Kidney capillary endothelial cell (primary cell): ENCODE measurements around the gene PLD6.
"Not testable (repeated sequence)": the region's sequence is repeated elsewhere in the genome, so short reads cannot be mapped to it uniquely, and the experiment has no call there.

Source experiments
- DNase-seq: peaks from one replicate; pipeline ENCODE4 v3.0.0-alpha.2; 2018; ENCODE audit warnings: low spot score

The PLD6 gene

GRCh38 chr17:17175917-17176316, 30.2 kb downstream of the PLD6 start:
- no peak for DNase-seq

- no peak for DNase-seq
These were observed 30.8 kb downstream of the PLD6 start for GRCh38 chr17:17175340-17175739.

GRCh38 chr17:17173921-17174320, 32.2 kb downstream of the PLD6 start:
- no peak for DNase-seq

DNA sequence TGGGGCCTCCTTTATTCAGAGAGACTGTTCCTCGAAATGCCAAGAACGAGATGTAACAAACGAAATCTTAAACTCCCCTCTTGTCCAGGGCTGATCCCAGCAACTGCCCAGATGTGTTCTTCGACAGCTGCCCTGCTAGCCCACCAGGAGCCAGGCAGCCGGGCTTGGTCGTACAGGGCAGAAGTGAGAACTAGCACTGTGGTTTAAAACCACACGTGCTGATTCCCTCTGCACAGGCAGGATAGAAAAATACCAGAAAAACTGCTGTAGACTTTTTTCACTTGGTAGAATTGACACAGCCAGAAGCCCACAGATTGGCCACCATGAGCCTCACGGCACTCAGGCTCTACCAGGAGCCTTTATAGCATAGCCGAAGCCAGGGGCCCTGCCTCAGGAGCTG, 33.1 kb downstream of the PLD6 start:
- DNase-seq = no peak

DNA sequence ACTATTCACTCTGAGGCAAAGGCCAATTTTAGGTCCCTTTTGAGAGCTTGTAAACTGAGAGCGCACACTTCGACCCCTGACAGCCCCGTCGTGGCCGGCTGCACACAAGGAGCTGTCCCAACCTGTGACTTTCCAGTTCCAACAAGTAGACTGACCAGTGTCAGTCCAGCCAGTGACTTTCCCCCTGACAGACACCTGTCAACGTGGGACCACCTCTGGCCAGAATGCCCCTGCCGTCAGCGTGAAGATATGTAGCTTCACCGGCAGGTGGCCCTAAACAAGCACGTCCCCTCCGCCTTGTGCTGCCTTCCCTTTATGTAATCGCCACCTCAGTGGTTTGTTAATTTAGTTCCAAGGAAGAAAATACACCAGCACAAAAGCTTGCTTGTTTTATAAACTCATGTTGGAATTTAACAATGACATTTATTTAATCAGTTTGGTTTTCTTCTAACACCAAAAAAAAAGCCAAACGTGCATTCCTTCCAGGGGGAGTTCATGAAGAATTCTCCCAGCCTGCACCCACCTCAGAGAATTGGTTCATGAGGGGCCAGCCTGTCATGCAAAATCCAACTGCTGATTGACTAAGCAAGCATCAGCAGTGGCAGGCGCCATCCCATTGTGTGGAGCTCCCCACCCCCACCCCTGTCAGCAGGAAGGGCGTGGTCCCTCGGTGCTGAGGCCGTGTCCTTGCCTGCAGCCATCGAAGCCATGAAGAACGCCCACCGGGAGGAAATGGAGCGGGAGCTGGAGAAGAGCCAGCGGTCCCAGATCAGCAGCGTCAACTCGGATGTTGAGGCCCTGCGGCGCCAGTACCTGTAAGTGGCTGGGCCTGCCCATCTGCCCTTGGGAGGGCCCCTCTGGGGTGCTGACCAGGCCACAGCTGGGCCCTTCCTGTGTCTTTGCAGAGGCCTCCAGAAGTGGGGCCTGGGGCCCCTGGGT, 33.9 kb downstream of the PLD6 start:
- peak; percentile 76 for DNase-seq

DNA sequence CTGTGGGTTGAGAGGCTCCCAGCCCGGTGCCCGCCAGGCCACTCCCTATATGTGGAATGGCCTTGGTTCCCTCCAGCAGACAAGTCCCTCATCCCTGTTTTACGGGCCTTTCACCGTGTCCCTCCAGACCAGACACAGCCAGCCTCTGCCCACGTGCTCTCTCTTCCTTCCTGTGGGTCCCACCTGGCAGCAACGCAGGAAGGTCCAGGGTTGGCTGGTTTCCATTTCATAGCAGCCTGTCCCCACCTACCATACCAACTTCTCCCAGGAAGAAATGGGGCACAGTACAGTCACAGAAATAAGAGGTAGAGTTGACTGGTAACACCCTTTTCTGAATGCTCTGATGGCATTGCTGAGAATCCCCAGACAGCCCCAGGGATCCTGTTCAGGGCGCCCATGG, 34.9 kb downstream of the PLD6 start:
- no peak for DNase-seq

- DNase-seq = no peak
These were observed 35.7 kb downstream of the PLD6 start for GRCh38 chr17:17170346-17170985.

- DNase-seq = no peak
These were observed 36.7 kb downstream of the PLD6 start for GRCh38 chr17:17169396-17169795.

GRCh38 chr17:17168401-17168800, 37.7 kb downstream of the PLD6 start:
- DNase-seq = no peak

GRCh38 chr17:17167986-17168385, 38.1 kb downstream of the PLD6 start:
- no peak for DNase-seq

DNA sequence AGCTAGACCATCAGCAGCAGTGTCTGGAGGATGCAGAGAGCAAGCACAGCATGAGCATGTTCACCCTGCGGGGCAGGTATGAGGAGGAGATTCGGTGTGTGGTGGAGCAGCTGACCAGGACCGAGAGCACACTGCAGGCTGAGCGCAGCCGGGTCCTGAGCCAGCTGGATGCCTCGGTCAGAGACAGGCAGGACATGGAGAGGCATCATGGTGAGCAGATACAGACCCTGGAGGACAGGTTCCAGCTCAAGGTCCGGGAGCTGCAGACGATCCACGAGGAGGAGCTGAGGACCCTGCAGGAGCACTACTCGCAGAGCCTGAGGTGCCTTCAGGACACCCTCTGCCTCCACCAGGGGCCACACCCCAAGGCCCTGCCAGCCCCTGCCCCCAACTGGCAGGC, 38.8 kb downstream of the PLD6 start:
- DNase-seq = no peak

DNA sequence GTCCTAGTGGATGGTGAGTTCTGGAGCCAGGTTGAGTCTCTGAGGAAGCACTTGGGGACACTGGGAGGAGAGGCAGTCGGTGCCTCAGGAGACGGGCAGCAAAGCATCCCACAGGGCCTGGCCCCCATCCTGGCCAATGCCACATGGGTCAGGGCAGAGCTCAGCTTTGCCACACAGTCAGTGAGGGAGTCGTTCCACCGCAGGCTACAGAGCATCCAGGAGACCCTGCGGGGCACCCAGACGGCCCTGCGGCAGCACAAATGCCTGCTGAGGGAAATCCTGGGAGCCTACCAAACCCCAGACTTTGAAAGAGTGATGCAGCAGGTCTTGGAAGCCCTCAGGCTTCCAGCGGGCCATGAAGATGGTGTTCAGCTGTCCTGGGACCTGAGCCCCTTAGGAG, 39.7 kb downstream of the PLD6 start:
- DNase-seq = no peak

GRCh38 chr17:17165666-17166308, 40.3 kb downstream of the PLD6 start:
- no peak for DNase-seq

GRCh38 chr17:17164676-17165075, 41.5 kb downstream of the PLD6 start:
- DNase-seq = no peak

GRCh38 chr17:17164156-17164555, 42.0 kb downstream of the PLD6 start:
- DNase-seq = no peak

DNA sequence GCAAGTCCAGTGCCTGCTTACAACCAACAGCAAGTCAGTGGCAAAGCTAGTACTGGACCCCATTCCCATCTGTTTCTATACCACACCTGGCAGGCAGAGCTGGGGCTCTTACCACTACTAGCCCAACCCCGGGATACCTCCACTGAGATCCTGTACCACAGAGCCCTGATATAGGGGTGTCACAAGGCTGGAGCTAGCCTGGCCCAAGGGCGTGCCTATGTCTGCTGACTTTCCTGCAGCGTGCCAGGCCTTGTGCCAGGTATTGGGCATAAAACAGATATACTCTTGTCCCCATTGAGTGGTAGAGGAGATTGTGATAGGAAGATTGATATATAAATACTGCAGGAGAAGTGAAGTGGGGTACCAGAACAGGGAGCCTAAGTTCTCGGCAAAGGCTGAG, 44.4 kb downstream of the PLD6 start:
- no peak for DNase-seq

DNA sequence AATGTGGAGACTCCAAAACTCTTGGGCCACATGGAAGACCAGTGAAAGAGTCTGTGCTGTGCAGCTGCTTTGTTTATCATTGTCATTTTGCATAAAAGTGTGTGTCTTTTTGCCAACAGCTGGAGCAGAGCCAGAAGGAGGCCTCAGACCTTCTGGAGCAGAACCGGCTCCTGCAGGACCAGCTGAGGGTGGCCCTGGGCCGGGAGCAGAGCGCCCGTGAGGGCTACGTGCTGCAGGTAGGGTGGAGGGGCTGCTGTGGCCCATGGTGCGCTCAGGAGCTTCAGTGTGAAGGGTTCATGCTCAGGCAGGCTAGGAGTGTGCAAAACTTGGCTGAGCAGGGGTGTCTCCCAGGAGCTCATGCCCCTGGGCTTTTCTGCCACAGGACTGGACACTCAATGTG, 45.0 kb downstream of the PLD6 start:
- DNase-seq = no peak

DNA sequence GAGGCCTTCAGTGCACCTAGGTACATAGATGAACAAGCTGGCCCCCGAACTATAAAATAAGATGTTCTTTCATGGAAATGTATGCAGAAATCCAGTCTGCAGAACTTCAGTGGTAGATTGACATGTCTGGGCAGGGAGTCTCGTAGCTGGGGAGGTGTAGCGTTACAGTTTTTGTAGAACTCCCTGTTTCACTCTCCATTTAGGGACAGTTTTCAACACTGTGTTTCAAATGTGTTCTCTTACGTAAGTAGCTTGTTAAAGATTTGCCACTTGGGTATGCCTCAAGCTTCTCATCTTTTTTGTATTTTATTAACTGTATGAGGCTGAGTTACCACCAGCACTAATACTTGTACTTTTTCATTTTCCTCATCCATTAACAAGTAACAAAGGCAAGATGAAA, 46.6 kb downstream of the PLD6 start:
- no peak for DNase-seq

DNA sequence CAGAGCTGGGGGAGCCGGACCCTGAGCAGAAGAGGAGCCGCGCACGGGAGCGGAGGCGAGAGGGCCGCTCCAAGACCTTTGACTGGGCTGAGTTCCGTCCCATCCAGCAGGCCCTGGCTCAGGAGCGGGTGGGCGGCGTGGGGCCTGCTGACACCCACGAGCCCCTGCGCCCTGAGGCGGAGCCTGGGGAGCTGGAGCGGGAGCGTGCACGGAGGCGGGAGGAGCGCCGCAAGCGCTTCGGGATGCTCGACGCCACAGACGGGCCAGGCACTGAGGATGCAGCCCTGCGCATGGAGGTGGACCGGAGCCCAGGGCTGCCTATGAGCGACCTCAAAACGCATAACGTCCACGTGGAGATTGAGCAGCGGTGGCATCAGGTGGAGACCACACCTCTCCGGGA, 47.6 kb downstream of the PLD6 start:
- DNase-seq = not testable (repeated sequence)

DNA sequence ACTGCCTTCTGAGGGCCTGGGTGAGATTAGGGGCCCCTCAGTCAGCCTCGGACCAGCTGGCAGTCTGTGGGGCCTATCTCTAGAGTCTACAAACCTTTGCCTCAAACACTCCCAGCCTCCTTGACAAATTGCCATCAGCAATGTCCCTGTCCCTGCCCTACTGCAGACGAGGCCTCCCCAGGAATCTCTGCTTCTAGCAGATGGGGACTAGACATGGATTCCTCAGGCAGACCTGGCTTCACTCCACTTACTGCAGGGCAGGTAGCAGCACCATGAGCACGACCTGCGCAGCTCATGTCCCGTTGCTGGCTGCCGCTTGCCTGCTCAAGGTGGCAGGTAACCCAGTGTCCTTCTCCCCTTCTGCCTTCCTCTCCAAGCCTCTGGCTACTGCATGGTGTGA, 49.1 kb downstream of the PLD6 start:
- DNase-seq = no peak

DNA sequence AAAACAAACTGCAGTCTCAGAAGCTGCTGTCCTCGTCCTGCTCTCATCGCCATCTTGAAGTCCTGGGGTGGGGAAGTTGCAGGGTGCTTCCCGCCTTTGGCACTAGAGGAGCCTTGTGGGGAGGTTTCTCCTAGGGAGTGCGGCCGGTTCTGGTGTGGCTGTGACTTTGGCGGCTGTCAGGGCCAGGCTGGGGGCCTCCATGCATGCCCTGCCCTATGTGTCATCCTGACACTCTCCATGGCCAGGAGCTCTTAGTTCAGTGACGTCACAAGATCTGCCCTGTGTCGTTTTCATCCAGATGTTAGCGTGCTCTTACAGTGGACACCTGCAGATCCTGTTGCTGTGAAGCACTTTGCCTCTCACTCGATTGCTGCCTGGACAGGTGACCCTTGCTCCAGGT, 49.6 kb downstream of the PLD6 start:
- no peak for DNase-seq

DNA sequence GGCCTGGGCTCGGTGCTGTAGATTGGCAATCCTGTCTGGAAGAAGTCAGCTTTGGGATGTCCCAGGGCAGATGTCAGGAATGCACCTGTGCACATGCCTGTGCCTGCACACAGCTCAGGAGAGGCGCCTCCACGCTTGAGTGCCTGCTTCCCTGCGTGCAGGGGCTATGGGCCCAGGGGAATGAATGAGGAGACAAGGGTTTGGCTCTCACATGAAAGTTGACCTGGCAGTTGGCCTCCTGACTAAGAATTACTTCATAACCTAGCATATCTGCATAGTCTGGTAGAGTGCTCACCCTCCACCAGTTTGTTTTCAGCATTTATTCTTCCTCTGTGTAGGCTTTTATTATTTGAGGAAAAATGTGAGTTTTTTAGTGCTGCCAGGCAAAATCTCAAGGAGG, 50.0 kb downstream of the PLD6 start:
- no peak for DNase-seq

DNA sequence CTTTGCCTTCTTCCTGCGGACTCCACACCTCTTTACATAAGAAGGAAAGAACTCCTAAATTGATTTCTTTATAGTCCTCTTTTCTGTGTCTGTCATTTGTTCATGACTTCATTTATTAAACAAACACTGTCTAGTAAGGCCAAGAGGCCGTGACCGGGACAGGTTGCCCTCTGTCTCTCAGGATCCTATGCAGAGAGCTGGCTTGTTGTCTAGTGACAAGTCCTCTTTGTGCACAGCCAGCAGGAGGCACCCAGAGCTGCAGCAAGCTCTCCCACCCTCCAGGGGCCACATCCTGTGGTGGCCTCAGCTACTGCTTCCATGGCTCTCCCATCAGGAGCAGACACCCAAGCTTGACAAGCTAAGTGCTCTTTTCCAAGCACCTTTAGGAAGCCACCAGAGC, 50.6 kb downstream of the PLD6 start:
- no peak for DNase-seq
